IPS-18a (cell line): ENCODE measurements around the gene SLC14A1.

Experiments used
- H3K27ac ChIP-seq: one replicate; pipeline ENCODE4 v1.5.1; 2013; ENCODE audit warnings: low read length
- H3K27me3 ChIP-seq: one replicate; pipeline ENCODE4 v1.6.1; 2013; ENCODE audit warnings: mild to moderate bottlenecking, low read length; ENCODE audit not compliant: control insufficient read depth, insufficient read depth
- H3K36me3 ChIP-seq: one replicate; pipeline ENCODE4 v1.6.1; 2013; ENCODE audit warnings: low read depth, low read length; ENCODE audit not compliant: control insufficient read depth
- H3K4me1 ChIP-seq: one replicate; pipeline ENCODE4 v1.6.1; 2013; ENCODE audit warnings: low read depth, low read length; ENCODE audit not compliant: control insufficient read depth
- H3K4me3 ChIP-seq: one replicate; pipeline ENCODE4 v1.5.1; 2013; ENCODE audit warnings: low read length
- H3K9ac ChIP-seq: one replicate; pipeline ENCODE4 v1.6.1; 2013; ENCODE audit warnings: mild to moderate bottlenecking, low read length, moderate library complexity
- H3K9me3 ChIP-seq: one replicate; pipeline ENCODE4 v1.6.1; 2013; ENCODE audit warnings: low read depth, low read length; ENCODE audit not compliant: control insufficient read depth

SLC14A1 gene

DNA sequence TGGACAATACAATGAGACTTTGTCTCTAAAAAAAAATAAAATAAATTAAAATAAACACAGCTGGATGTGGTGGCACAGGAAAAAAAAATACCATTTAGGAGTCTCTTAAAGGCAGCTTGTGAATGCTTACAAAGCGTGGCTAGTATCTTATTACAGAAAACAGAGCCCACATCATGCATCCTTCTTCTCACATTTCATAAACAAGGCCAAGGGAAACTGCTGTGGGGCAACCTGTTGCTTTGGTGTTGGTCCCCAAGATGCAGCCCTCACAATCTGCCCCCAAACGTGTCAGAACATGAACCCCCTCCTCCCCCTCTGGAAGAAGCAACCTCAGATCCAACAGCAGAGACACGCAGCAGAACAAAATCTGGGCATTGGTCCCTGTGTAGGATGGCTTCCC lies 2.6 kb downstream of the SLC14A1 start:
- no peaks in the 10 kb centered on the region for H3K4me1 ChIP-seq
- no peak overlapping the region for H3K4me3 ChIP-seq
- H3K9me3 ChIP-seq: no peaks in the 10 kb centered on the region
- no peak overlapping the region for H3K27ac ChIP-seq
- no peaks in the 10 kb centered on the region for H3K36me3 ChIP-seq
- H3K9ac ChIP-seq: no peak overlapping the region
- no peaks in the 10 kb centered on the region for H3K27me3 ChIP-seq

DNA sequence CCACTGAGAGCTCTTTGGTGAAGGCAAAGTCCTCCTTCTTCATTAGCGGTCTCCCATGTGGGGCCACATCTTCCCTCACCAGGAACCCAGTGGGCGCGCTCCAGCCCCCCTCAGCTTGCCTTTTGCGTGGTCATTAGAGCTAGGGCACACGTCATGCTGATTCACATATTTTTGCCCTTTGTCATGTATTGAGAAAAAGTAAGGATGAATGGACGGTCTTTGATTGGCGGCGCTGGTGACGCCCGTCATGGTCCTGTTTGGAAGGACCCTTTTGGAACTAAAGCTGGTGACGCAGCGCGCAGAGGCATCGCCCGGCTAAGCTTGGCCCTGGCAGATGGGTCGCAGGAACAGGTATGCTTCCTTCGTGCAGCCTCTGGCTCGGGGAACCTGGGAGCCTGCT lies 3.1 kb downstream of the SLC14A1 start:
- no peaks in the 10 kb centered on the region for H3K27me3 ChIP-seq
- H3K27ac ChIP-seq: no peak overlapping the region
- no peaks in the 10 kb centered on the region for H3K36me3 ChIP-seq
- no peak overlapping the region for H3K4me3 ChIP-seq
- no peaks in the 10 kb centered on the region for H3K9me3 ChIP-seq
- no peak overlapping the region for H3K9ac ChIP-seq
- H3K4me1 ChIP-seq: no peaks in the 10 kb centered on the region

DNA sequence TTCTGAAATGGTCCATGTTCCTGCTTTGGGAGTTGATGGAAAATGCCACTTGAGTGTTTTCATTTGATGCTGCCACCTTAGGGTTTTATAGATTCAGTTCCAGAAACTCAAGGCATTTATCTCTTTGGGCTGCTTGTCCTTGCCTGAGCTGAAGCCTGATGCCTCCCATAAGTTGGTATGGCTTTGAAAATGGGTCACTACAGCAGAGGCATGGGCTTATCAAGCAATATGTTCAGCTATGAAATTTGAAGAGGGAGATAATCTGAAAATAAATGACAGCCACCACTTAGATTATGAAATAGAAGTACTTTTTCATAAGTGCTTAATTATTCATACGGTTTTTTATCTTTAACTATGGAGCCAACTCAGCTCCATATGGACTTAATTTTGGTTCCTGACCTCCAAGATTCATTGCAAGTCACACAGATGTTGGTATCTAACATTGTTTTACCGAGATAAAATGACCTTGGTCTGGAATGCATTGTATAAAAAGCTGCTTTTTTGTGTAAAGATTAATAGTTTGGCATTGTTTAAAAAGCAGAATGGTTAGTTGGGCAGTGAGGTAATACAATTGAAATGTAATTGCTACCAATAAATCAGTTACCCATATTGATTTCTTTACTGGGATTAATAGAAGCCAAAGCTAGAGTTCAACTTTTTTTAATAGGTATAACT lies 4.5 kb downstream of the SLC14A1 start:
- Histone ChIP-seq H3K36me3 (no peaks in the 10 kb centered on the region), H3K4me1 (no peaks in the 10 kb centered on the region), H3K4me3 (no peak overlapping the region), H3K27ac (no peak overlapping the region), H3K27me3 (no peaks in the 10 kb centered on the region), H3K9me3 (no peaks in the 10 kb centered on the region), H3K9ac (no peak overlapping the region)

DNA sequence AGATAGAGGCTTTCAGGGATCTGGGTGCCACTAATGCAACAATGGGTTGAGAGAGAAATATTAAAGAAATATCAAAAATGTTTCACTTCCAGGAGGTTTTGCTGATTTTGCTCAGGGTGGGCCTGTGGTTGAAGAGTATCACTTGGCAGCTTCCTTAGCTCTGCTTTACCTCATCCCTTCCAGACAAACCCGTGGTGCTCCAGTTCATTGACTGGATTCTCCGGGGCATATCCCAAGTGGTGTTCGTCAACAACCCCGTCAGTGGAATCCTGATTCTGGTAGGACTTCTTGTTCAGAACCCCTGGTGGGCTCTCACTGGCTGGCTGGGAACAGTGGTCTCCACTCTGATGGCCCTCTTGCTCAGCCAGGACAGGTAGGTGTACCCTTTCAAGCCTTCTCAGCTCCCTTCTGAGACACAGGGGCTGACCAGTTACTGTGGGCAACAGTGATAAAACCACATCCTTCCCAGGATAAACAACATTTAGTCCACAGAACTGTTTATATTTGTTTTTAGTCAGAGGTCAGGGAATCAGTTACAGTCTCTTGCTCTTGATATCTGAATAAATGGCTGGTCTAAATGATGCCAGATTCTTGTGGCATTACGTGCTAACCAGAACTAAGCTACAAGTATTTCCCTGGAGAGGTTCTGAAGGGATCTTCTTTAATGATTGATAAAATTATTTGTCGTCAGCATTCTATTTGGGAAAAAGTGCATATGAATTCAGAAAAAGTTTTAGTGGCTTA lies 7.0 kb downstream of the SLC14A1 start:
- no peak overlapping the region for H3K4me3 ChIP-seq
- no peaks in the 10 kb centered on the region for H3K36me3 ChIP-seq
- H3K9me3 ChIP-seq: no peaks in the 10 kb centered on the region
- H3K27ac ChIP-seq: no peak overlapping the region
- H3K9ac ChIP-seq: no peak overlapping the region
- H3K4me1 ChIP-seq: no peaks in the 10 kb centered on the region
- no peaks in the 10 kb centered on the region for H3K27me3 ChIP-seq

DNA sequence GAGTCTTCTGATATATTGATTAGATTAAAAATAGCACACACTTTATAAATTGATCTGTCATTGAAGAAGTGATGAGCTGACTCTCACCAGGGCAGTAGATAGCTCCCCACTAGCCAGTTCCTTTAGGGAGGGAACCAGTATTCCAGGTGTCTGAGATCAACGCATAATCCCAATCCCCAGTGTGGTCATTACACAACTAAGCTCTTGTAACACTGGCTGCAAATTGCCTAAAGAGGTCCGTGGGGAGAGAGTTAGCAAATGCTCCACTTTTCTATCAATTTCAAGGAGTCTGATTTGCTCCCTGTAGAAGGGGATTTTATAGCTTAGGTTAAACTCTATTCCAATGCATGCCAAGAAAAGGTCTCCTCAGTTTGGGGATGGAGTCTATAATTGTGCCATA lies 7.7 kb downstream of the SLC14A1 start:
- H3K4me1 ChIP-seq: no peaks in the 10 kb centered on the region
- no peaks in the 10 kb centered on the region for H3K9me3 ChIP-seq
- H3K27ac ChIP-seq: no peak overlapping the region
- no peak overlapping the region for H3K4me3 ChIP-seq
- no peaks in the 10 kb centered on the region for H3K27me3 ChIP-seq
- no peaks in the 10 kb centered on the region for H3K36me3 ChIP-seq
- H3K9ac ChIP-seq: no peak overlapping the region

DNA sequence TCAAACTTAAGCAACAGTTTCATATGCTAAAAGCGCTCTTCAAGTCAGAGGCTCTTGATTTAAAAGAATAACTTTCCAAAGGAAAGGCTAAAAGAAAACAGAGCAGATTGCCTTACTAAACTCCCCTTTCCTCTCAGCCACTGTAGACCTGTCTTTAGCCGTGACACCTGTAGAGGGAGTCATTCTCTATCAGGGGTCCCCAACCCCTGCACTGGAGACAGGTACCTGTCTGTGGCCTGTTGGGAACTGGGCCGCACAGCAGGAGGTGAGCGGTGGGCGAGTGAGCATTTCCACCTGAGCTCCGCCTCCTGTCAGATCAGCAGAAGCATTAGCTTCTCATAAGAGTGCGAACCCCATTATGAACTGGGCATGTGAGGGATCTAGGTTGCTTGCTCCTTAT lies 9.6 kb downstream of the SLC14A1 start:
- H3K4me3 ChIP-seq: no peak overlapping the region
- H3K27me3 ChIP-seq: no peaks in the 10 kb centered on the region
- no peaks in the 10 kb centered on the region for H3K36me3 ChIP-seq
- peaks cover 1% of the 10 kb centered on the region for H3K4me1 ChIP-seq
- no peak overlapping the region for H3K27ac ChIP-seq
- H3K9ac ChIP-seq: no peak overlapping the region
- H3K9me3 ChIP-seq: no peaks in the 10 kb centered on the region

DNA sequence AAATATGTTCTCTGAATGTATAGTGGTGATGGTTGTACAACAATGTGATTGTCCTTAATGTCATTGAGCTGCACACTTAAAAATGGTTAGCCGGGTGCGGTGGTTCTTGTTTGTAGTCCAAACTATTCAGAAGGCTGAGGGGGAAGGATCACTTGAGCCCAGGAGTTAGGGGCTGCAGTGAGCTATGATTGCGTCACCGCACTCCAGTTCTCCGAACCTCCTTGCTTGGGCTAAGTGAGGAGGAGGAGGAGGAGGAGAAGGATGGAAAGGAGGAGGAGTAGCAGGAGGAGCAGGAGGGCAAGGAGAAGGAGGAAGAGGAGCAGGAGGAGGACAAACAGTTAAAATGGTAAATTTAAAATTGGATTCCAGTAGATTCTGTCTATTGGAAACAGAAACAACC lies 10.5 kb downstream of the SLC14A1 start:
- Histone ChIP-seq H3K4me1 (peaks cover 6% of the 10 kb centered on the region), H3K9me3 (no peaks in the 10 kb centered on the region), H3K27ac (no peak overlapping the region), H3K9ac (no peak overlapping the region), H3K36me3 (no peaks in the 10 kb centered on the region), H3K4me3 (no peak overlapping the region), H3K27me3 (no peaks in the 10 kb centered on the region)

DNA sequence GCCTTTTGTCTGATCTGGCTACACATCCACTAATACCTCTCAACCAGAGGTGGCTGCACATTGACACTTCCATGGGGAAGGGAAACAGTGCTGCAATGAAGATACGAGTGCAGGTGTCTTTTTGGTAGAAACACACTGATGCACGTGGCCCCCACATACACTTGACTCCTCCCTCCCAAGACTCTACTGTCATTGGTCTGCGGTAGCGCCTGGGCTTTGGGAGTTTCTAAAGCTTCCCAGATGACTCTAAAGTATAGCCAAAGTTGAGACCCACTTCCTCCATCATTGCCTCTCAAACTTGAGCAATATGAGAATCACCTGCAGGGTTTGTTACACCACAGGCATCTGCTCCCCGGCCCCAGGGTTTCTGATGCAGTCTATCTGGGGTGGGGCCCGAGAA lies 11.0 kb downstream of the SLC14A1 start:
- H3K4me1 ChIP-seq: peaks cover 9% of the 10 kb centered on the region
- H3K9ac ChIP-seq: no peak overlapping the region
- H3K9me3 ChIP-seq: no peaks in the 10 kb centered on the region
- H3K27ac ChIP-seq: no peak overlapping the region
- H3K4me3 ChIP-seq: no peak overlapping the region
- no peaks in the 10 kb centered on the region for H3K36me3 ChIP-seq
- H3K27me3 ChIP-seq: no peaks in the 10 kb centered on the region

DNA sequence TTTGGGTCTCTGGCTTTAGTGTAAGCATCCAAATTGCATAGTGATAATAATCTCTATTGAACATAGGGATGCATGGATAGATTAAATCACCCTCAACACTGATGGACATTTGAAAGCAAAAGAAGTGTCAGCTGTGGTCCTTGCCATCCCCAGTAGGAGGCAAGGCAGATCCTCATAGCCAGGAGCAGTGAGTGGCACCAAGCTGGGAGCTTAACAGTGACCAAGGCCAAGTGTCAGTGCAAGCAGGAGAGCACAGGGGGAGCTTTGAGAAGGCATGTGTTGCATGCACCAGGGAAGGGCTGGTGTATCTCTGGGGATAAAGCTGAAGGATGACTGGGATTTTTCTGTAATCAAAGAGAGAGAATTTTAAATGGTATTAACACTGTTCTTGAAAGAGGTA lies 14.7 kb downstream of the SLC14A1 start:
- no peaks in the 10 kb centered on the region for H3K27me3 ChIP-seq
- H3K9ac ChIP-seq: no peak overlapping the region
- H3K4me3 ChIP-seq: no peak overlapping the region
- no peaks in the 10 kb centered on the region for H3K36me3 ChIP-seq
- no peak overlapping the region for H3K27ac ChIP-seq
- H3K4me1 ChIP-seq: peaks cover 17% of the 10 kb centered on the region
- H3K9me3 ChIP-seq: no peaks in the 10 kb centered on the region

DNA sequence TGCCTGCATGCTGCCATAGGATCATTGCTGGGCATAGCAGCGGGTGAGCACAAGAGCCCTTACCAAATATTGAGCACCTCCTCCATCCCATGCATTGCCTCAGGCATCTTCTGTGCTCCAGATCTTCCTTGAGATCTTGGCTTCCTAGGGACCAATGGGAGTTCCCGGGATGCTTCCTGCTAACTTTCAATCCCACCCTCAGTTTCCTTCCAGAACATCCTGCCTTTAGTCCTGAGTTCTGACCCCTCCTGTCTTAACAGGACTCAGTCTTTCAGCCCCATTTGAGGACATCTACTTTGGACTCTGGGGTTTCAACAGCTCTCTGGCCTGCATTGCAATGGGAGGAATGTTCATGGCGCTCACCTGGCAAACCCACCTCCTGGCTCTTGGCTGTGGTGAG lies 15.3 kb downstream of the SLC14A1 start:
- no peak overlapping the region for H3K9ac ChIP-seq
- no peaks in the 10 kb centered on the region for H3K36me3 ChIP-seq

DNA sequence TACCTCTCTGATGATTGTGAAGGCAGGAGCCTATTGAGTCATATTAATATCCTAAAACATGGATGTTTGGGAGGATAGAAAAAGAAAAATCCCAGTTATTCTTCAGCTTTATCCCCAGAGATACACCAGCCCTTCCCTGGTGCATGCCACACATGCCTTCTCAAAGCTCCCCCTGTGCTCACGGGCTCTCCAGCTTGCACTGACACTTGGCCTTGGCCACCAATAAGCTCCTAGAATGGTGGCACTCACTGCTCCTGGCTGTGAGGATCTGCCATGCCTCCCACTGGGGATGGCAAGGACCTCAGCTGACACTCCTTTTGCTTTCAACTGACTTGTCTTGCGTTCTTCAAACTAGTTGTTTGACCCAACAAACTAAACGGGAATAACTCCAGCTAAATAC lies 15.9 kb downstream of the SLC14A1 start:
- Histone ChIP-seq H3K9me3 (no peaks in the 10 kb centered on the region), H3K27ac (no peak overlapping the region), H3K36me3 (no peaks in the 10 kb centered on the region), H3K27me3 (no peaks in the 10 kb centered on the region), H3K4me1 (peaks cover 17% of the 10 kb centered on the region), H3K4me3 (no peak overlapping the region), H3K9ac (no peak overlapping the region)

More for the DNA sequence above, 15.3 kb downstream of the SLC14A1 start:
- H3K27me3 ChIP-seq: no peaks in the 10 kb centered on the region
- no peak overlapping the region for H3K4me3 ChIP-seq
- no peaks in the 10 kb centered on the region for H3K9me3 ChIP-seq
- H3K27ac ChIP-seq: no peak overlapping the region
- H3K4me1 ChIP-seq: peaks cover 17% of the 10 kb centered on the region

DNA sequence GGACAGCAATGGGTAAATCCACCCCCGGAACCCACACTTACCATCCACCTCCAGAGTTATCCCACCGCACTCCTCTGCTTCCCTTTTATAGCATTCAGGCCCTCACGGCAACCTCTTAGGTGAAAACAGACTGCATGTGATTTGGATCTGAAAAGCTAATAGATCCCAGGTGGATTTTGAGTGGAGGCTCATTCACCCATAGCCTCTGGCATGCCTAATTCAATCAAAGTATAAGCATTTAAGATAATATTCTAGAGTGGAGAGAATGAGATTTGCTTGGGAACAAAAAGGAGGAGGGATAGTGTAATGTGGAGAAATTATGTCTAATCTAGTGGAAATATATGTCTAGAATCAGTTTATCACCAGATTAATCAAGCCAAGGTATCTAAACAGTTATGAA lies 17.1 kb downstream of the SLC14A1 start:
- no peak overlapping the region for H3K27ac ChIP-seq

More for the DNA sequence above, 17.1 kb downstream of the SLC14A1 start:
- H3K9ac ChIP-seq: no peak overlapping the region
- no peaks in the 10 kb centered on the region for H3K27me3 ChIP-seq
- H3K4me1 ChIP-seq: peaks cover 17% of the 10 kb centered on the region
- no peaks in the 10 kb centered on the region for H3K36me3 ChIP-seq
- H3K9me3 ChIP-seq: no peaks in the 10 kb centered on the region
- H3K4me3 ChIP-seq: no peak overlapping the region
